ENCODE data around the gene FEZ2. TPM values are rescaled to one million over a fixed set of nuclear protein-coding genes. Genes with fewer than 3 reads are reported as not detected.

Gene FEZ2
- total and polyA plus RNA-seq, 7 experiments from 2014 or later = 1.7 to 21.9 (median 11.8) TPM

Other genes with a start within 250 kb of the FEZ2 start
- 1 to 10 TPM in 3 of 5 experiments, under 1 TPM in 2; 0.75 to 7.1 (median 1.2) TPM for gene CRIM1, start 242.4 kb downstream of the FEZ2 start, total RNA-seq
- under 1 TPM; 0.10 to 0.13 TPM for gene CRIM1, start 242.4 kb downstream of the FEZ2 start, polyA plus RNA-seq
- gene VIT, start 98.5 kb upstream of the FEZ2 start, total RNA-seq = not detected
- not detected for gene VIT, start 98.5 kb upstream of the FEZ2 start, polyA plus RNA-seq

All from naive thymus-derived CD4-positive, alpha-beta T cell (primary cell).